T-helper 17 cell (primary cell): ENCODE data around the gene ODF4. TPM values are rescaled to one million over a fixed set of nuclear protein-coding genes. Genes with fewer than 3 reads are reported as not detected.
"Not testable (repeated sequence)": the region's sequence is repeated elsewhere in the genome, so short reads cannot be mapped to it uniquely, and the experiment has no call there.

Source experiments
- ATAC-seq: fragments of 150-1000 bp; cut with Tn5 transposase; 2 replicates; pipeline ENCODE4 v1.10.0; 2021; ENCODE audit warnings: mild to moderate bottlenecking, moderate library complexity
- DNase-seq, 3 donors: peaks; one replicate each; pipeline versions ENCODE4 v3.0.0 to v3.0.0-alpha.2; 2020 to 2021
- H3K9me3 ChIP-seq: one replicate; pipeline ENCODE4 v1.7.0; 2013; ENCODE audit warnings: low read length, mild to moderate bottlenecking; ENCODE audit not compliant: control insufficient read depth, poor library complexity, severe bottlenecking
- H3K27ac Mint-ChIP-seq: one replicate; pipeline ENCODE4 v1.8.0; 2022; ENCODE audit warnings: mild to moderate bottlenecking, moderate library complexity, mixed read lengths
- H3K27me3 Mint-ChIP-seq: one replicate; pipeline ENCODE4 v1.8.0; 2022; ENCODE audit warnings: mixed read lengths
- H3K36me3 Mint-ChIP-seq: one replicate; pipeline ENCODE4 v1.8.0; 2022; ENCODE audit warnings: low read depth, mixed read lengths
- H3K4me1 Mint-ChIP-seq: one replicate; pipeline ENCODE4 v1.8.0; 2022; ENCODE audit warnings: mild to moderate bottlenecking, mixed read lengths
- H3K4me3 Mint-ChIP-seq: one replicate; pipeline ENCODE4 v1.8.0; 2022; ENCODE audit warnings: mild to moderate bottlenecking, moderate library complexity, mixed read lengths
- total RNA-seq, 4 donors: library from RNA in 2 of 4; stranded (reverse) in 2 of 4; gene quantifications; one replicate each; pipeline ENCODE4 v1.2.3 and lab custom pipeline; 2022 to 2026

The ODF4 gene
- total RNA-seq, 2 donors from 2014 or later, result not detected

DNA sequence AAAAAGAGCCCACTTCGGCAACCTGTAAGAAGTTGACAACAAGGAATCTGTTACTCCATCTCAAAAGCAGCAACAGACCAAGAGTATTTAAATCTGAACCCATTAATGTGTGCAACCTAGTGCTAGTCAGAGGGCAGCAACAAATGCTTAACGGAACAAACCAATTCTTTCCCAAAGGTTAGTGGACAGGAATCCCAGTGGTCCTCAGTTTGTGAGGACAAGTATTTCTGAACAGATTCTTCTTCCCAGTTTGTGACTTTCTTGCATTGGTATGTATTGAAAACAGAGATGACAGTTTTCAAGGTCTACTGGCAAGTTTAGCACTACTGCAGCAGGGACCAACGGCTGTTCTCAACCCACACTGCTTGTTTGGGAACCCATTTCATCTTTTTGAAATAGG, 40.4 kb downstream of the ODF4 start:
- Mint-ChIP-seq H3K27ac (no peak overlapping the region), H3K4me1 (peaks cover 41% of the 10 kb centered on the region), H3K36me3 (peaks cover 8% of the 10 kb centered on the region), H3K27me3 (no peaks in the 10 kb centered on the region), H3K4me3 (no peak overlapping the region)
- H3K9me3 ChIP-seq, result no peaks in the 10 kb centered on the region
- DNase-seq (no peak), ATAC-seq (no peak)

DNA sequence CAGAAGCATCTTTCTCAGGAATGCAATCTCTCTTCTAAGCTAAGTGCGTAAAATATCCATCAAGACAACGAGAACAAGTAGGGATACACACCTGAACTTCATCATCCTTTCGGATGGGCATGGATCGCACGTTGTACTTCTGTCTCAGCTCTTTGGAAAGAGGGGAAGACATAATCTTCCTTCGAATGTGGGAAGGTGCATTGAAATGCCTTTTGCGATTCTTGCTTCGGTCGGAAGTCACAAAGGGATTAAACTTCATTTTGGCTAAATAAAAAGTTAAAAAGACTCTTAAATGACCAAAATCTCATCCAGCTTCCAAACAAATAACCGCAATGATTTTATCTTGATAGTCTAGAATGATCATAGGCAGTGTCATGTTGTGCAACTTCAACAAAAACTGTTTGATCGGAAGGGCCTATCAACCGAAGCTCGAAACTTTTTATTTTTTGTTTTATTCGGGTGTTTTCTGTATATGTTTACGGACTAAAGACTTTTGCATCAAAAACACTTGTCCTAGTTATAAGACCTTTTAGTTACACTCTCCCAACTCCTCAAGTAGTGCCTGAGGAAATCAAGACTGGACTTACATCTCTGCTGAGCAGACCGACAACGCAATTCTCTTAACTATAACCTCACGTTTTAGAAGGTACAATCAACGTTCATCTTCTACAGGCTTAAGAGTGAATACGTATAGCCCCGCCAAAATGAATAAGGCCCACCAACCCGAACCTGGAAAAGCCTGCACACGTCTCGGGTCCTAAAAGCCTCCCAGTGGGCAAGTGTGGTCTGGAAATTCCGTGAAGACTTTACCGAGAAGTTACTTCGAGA, 42.6 kb downstream of the ODF4 start:
- peaks cover 8% of the 10 kb centered on the region for H3K36me3 Mint-ChIP-seq
- H3K9me3 ChIP-seq, result no peaks in the 10 kb centered on the region
- DNase-seq (no peak), ATAC-seq (no peak)
- peak overlapping the region; percentile 99 for H3K4me3 Mint-ChIP-seq
- peak overlapping the region; percentile 98 for H3K27ac Mint-ChIP-seq
- no peaks in the 10 kb centered on the region for H3K27me3 Mint-ChIP-seq
- H3K4me1 Mint-ChIP-seq, result peaks cover 34% of the 10 kb centered on the region

DNA sequence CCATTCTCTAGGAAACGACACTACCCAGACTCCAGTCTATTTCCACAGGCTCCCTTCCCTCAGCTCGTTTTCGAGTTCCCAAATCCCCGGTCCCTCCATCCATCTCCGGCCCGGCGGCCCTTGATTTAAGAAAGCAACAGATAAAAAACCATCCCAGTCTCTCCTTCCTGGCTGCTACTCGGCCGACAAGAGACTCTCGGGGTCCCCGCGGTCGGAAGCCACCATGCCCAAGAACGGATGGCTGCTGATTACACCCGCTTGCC, 43.2 kb downstream of the ODF4 start:
- H3K27ac Mint-ChIP-seq, result peak overlapping the region; percentile 98
- peak overlapping the region; percentile 99 for H3K4me3 Mint-ChIP-seq
- H3K9me3 ChIP-seq, result no peaks in the 10 kb centered on the region
- ATAC-seq (no peak), DNase-seq (no peak)
- H3K36me3 Mint-ChIP-seq, result peaks cover 8% of the 10 kb centered on the region
- H3K4me1 Mint-ChIP-seq, result peaks cover 35% of the 10 kb centered on the region
- H3K27me3 Mint-ChIP-seq, result no peaks in the 10 kb centered on the region

- Mint-ChIP-seq H3K4me3 (peak within 1 kb of the TSS; percentile 99), H3K36me3 (peaks cover 8% of the 10 kb centered on the region), H3K4me1 (peaks cover 36% of the 10 kb centered on the region), H3K27ac (peak within 1 kb of the TSS; percentile 98), H3K27me3 (no peaks in the 10 kb centered on the region)
- H3K9me3 ChIP-seq, result no peaks in the 10 kb centered on the region
- ATAC-seq (peak; percentile 90), DNase-seq (peak; percentile 84 to 88 (median 86))
Observed at GRCh38 chr17:8383143-8383822, 43.6 kb downstream of the ODF4 start, which contains the start of gene RPL26. TSS of gene RPL26 (minus strand) at chr17:8383193. CDS start at chr17:8382310, 883 bp downstream.

DNA sequence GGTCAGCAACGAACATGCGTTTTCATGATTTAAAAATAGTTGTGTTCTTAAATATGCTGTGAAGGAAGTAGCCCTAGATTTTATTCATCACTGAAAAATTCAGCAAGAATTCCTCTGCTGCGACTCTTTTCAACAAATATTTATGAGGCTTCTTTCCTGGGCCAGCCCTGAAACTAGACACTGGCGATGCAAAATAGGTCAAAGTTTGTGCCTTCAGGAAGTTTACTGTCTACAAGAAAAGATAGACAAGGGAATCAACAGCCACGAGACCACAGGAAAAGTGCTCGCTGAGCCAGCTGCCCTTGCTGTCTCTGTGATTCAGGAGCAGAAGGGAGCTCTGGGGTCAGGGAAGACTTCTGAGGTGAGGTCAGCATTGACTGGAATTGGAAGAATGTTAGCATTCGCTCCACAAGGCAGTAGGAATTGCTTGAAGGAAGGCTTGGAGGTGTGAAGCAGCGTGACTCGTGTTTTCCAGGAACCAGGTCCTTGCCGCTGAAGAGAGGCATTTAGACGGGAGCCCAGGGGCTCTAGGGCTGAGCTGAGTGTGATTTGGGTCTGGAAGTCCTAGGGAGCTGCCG, 45.2 kb downstream of the ODF4 start:
- Mint-ChIP-seq H3K36me3 (peaks cover 4% of the 10 kb centered on the region), H3K27ac (peak overlapping the region; percentile 98)
- no peak for ATAC-seq

DNA sequence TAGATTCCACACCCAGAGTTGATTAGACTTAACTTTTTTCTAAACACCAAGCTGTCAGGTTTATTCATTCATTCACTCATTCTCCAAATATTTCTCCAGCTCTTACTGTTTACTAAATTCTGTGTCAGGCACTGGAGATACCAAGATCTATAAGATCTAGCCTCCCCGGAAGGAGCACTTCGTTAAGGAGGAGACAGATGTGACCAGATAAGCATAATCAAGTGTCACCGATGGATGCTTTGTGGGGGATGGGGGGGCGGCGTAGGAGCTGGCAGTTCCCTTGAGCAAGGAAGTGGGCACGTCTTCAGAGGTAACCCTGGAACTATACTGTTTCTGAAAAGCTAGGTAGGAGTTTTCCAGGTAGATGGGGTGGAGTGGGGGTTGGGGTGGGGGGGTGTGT, 47.2 kb downstream of the ODF4 start:
- no peak for DNase-seq
- Mint-ChIP-seq H3K4me1 (peaks cover 21% of the 10 kb centered on the region), H3K27me3 (no peaks in the 10 kb centered on the region), H3K36me3 (peaks cover 4% of the 10 kb centered on the region), H3K27ac (no peak overlapping the region), H3K4me3 (peak overlapping the region; percentile 21)
- no peak for ATAC-seq
- no peaks in the 10 kb centered on the region for H3K9me3 ChIP-seq

More for the DNA sequence above, 45.2 kb downstream of the ODF4 start:
- Mint-ChIP-seq H3K27me3 (no peaks in the 10 kb centered on the region), H3K4me1 (peaks cover 28% of the 10 kb centered on the region), H3K4me3 (peak overlapping the region; percentile 99)
- H3K9me3 ChIP-seq, result no peaks in the 10 kb centered on the region
- DNase-seq, result no peak

DNA sequence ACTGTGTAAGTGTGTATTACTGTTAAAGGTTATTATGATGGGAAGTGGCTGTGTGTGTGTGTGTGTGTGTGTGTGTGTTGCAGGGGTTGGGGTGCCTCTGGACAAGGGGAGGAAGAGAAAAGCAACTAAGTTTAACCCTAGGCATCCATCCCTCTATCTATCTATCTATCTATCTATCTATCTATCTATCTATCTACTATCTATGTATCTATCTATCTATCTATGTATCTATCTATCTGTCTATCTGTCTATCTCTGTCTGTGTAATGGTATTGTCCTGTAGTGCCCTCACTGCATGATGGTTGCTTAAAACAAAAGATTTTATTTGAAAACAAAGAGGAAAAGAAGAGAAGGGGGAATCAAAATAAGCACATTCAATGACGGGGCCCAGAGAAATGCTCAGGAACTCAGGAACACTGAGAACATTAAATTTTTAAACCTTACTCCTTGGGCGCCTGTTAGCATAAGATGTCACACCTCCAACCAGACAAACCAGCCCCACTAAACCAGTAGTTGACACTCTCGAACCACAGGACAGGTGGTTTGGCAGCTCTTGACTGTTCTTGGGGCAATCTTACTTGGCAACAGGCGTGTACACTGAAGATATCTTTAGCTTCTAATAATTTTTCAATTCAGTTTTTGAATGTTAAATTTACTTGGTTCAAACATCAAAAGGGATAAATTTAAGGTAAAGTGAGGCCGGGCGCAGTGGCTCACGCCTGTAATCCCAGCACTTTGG, 48.4 kb downstream of the ODF4 start:
- no peaks in the 10 kb centered on the region for H3K27me3 Mint-ChIP-seq
- DNase-seq, result no peak
- H3K36me3 Mint-ChIP-seq, result peaks cover under 1% of the 10 kb centered on the region
- no peak for ATAC-seq
- no peaks in the 10 kb centered on the region for H3K9me3 ChIP-seq
- H3K4me1 Mint-ChIP-seq, result peaks cover 18% of the 10 kb centered on the region
- H3K27ac Mint-ChIP-seq, result peak overlapping the region; percentile 34
- H3K4me3 Mint-ChIP-seq, result no peak overlapping the region

GRCh38 chr17:8391711-8392110, 52.1 kb downstream of the ODF4 start:
- no peak overlapping the region for H3K4me3 Mint-ChIP-seq
- H3K4me1 Mint-ChIP-seq, result peaks cover 14% of the 10 kb centered on the region
- no peaks in the 10 kb centered on the region for H3K9me3 ChIP-seq
- no peaks in the 10 kb centered on the region for H3K36me3 Mint-ChIP-seq
- no peak for ATAC-seq
- no peak overlapping the region for H3K27ac Mint-ChIP-seq
- no peaks in the 10 kb centered on the region for H3K27me3 Mint-ChIP-seq
- no peak for DNase-seq

- no peak for ATAC-seq
- peaks cover under 1% of the 10 kb centered on the region for H3K27me3 Mint-ChIP-seq
- peaks cover 14% of the 10 kb centered on the region for H3K4me1 Mint-ChIP-seq
- no peak overlapping the region for H3K27ac Mint-ChIP-seq
- no peaks in the 10 kb centered on the region for H3K36me3 Mint-ChIP-seq
- H3K4me3 Mint-ChIP-seq, result no peak overlapping the region
- DNase-seq, result no peak
- no peaks in the 10 kb centered on the region for H3K9me3 ChIP-seq
Observed at GRCh38 chr17:8392274-8392673, 52.6 kb downstream of the ODF4 start.

- Mint-ChIP-seq H3K27me3 (peaks cover 7% of the 10 kb centered on the region), H3K4me1 (peaks cover 11% of the 10 kb centered on the region), H3K36me3 (peaks cover 3% of the 10 kb centered on the region), H3K27ac (peak overlapping the region; percentile 92), H3K4me3 (no peak overlapping the region)
- ATAC-seq (no peak), DNase-seq (no peak)
- no peaks in the 10 kb centered on the region for H3K9me3 ChIP-seq
Observed at GRCh38 chr17:8392674-8393469, 53.2 kb downstream of the ODF4 start.

DNA sequence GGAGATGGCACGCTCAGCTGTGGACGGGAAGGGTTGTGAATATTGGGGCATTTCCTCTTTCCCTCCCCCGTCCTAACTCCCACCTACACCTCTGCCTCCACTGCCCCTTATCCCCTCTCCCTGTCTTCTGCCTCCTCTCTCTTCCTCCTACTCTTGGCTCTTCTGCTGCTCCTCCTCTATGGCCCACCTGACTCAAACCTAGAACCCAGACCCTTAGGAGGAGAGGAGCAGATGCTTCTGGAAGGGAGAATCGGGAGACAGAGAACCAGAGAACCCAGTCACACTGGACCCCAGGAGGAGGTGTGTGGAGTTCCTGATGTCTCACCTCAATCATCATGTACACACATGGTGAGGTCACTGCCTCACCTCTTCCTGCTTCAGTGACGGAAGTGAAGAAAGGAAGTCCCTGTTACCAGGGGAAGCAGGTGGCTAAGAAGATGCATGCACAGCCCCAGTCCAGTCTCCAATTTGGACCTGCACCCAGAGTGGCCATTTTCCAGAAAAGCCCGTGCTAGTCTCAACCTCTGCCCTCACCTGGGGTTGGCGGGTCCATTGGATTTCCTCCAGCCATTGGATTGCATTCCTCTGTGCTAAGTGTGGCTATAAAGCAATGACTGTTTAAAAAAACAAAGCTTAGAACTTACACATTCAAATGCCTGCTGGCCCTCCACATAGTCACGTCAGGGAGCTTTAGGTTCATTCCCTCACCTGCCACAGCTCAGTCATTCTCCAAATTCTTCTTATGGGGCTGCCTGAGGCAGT, 54.0 kb downstream of the ODF4 start:
- ATAC-seq (peak; percentile 97), DNase-seq (no peak)
- Mint-ChIP-seq H3K27me3 (peaks cover 9% of the 10 kb centered on the region), H3K27ac (peak overlapping the region; percentile 92), H3K4me3 (peak overlapping the region; percentile 72), H3K4me1 (peaks cover 11% of the 10 kb centered on the region), H3K36me3 (peaks cover 3% of the 10 kb centered on the region)
- no peaks in the 10 kb centered on the region for H3K9me3 ChIP-seq

GRCh38 chr17:8394497-8394896, 54.9 kb downstream of the ODF4 start:
- not testable (repeated sequence) for ATAC-seq, H3K4me3 Mint-ChIP-seq, H3K27me3 Mint-ChIP-seq, H3K36me3 Mint-ChIP-seq, H3K9me3 ChIP-seq, DNase-seq
- Mint-ChIP-seq H3K27ac (peak overlapping the region; percentile 92), H3K4me1 (peaks cover 11% of the 10 kb centered on the region)
